ENCODE data around the gene SIPA1L3. TPM values are rescaled to one million over a fixed set of nuclear protein-coding genes. Genes with fewer than 3 reads are reported as not detected.

The SIPA1L3 gene
- polyA plus RNA-seq, 2 of the 4 experiments (the other 2 are of a cell fraction): 28.9 to 50.6 TPM

GRCh38 chr19:38055655-38056521 lies 148.9 kb downstream of the SIPA1L3 start:
- H3K4me1 ChIP-seq: peaks cover 23% of the 10 kb centered on the region
- no peak for FAIRE-seq
- CTCF ChIA-PET: interaction anchor here (0.6 to 2.1 kb wide), 5 partner anchors 17 to 155 kb away, joined by 3 to 13 read pairs (median 3); no protein-coding TSS in a partner anchor
- POLR2A ChIA-PET: no interaction called here
- no peak overlapping the region for H3K4me2 ChIP-seq
- H3K27ac ChIP-seq: peak overlapping the region in 1 of 2 experiments; percentile 4; a peak in 1 of 6 replicates
- H3K4me3 ChIP-seq: no peak overlapping the region
- peak; percentile 11 to 27; a peak in 3 of 6 replicates for ATAC-seq
- H3K9me3 ChIP-seq: no peaks in the 10 kb centered on the region
- TF ChIP-seq BHLHE40 (IDR thresholded peaks at IDR 0.05; ENCODE audit: low read depth, low read length): no peak
- no peak for TF ChIP-seq NPAS2 (CRISPR knock-in tag; IDR thresholded peaks at IDR 0.05; ENCODE audit: borderline replicate concordance)
- TF ChIP-seq HOXB5 (CRISPR knock-in tag; IDR thresholded peaks at IDR 0.05): no peak
- DNase-seq (ENCODE audit: low read depth in 1 of 2, low spot score in 1 of 2): no peak
- 88% methylated on average over 18 of the region's 18 CpGs for WGBS (ENCODE audit: missing lambda C conversion rate)

- DNase-seq (ENCODE audit: low read depth in 1 of 2, low spot score in 1 of 2) (no peak), ATAC-seq (no peak), FAIRE-seq (no peak)
- Histone ChIP-seq H3K4me2 (no peak overlapping the region), H3K4me3 (no peak overlapping the region), H3K4me1 (peaks cover 30% of the 10 kb centered on the region), H3K9me3 (no peaks in the 10 kb centered on the region), H3K27ac (no peak overlapping the region)
- no peak for TF ChIP-seq RNF2 (IDR thresholded peaks at IDR 0.05; ENCODE audit: borderline replicate concordance, low read depth)
- no peak for TF ChIP-seq RARB (CRISPR knock-in tag; IDR thresholded peaks at IDR 0.05)
- no peak for TF ChIP-seq POLR2A (IDR thresholded peaks at IDR 0.05; ENCODE audit: low read length)
- TF ChIP-seq PHF8 (IDR thresholded peaks at IDR 0.05; ENCODE audit: borderline replicate concordance, low read depth): no peak
- TF ChIP-seq E2F6 (IDR thresholded peaks at IDR 0.05; ENCODE audit: borderline replicate concordance, low read depth): no peak
- no peak for TF ChIP-seq EHMT2 (IDR thresholded peaks at IDR 0.05; ENCODE audit: low read depth)
- no peak for TF ChIP-seq ESRRA (IDR thresholded peaks at IDR 0.05; ENCODE audit: borderline replicate concordance, low read length)
- no peak for TF ChIP-seq BHLHE40 (IDR thresholded peaks at IDR 0.05; ENCODE audit: low read depth, low read length)
- no peak for TF ChIP-seq REST (IDR thresholded peaks at IDR 0.05)
- no peak for TF ChIP-seq ELK1 (IDR thresholded peaks at IDR 0.05; ENCODE audit: low read depth, low read length)
- CTCF ChIA-PET: no interaction called here
- POLR2A ChIA-PET: no interaction called here
- WGBS (ENCODE audit: missing lambda C conversion rate): 96% methylated on average over 10 of the region's 10 CpGs
These were observed 149.6 kb downstream of the SIPA1L3 start for GRCh38 chr19:38056646-38057045.

- DNase-seq (ENCODE audit: low read depth in 1 of 2, low spot score in 1 of 2) (peak; percentile 54 to 60), FAIRE-seq (no peak), ATAC-seq (peak; percentile 27 to 70; a peak in 3 of 6 replicates)
- Histone ChIP-seq H3K27ac (peak overlapping the region; percentile 53 to 73; a peak in 5 of 6 replicates), H3K4me2 (peak overlapping the region; percentile 57), H3K4me1 (peaks cover 31% of the 10 kb centered on the region), H3K4me3 (no peak overlapping the region), H3K9me3 (no peaks in the 10 kb centered on the region)
- 49% methylated on average over 10 of the region's 10 CpGs for WGBS (ENCODE audit: missing lambda C conversion rate)
- POLR2A ChIA-PET: interaction anchor here (0.7 to 1.4 kb wide), 3 partner anchors 10 to 140 kb away, joined by 3 read pairs; no protein-coding TSS in a partner anchor
- CTCF ChIA-PET: interaction anchor here (0.6 to 3.9 kb wide), 15 partner anchors 8 to 617 kb away, joined by 3 to 28 read pairs (median 4); partner anchors contain the start of genes SIPA1L3 and WDR87
- TF ChIP-seq HOXB5 (CRISPR knock-in tag; IDR thresholded peaks at IDR 0.05) (no peak), EHMT2 (IDR thresholded peaks at IDR 0.05; ENCODE audit: low read depth) (no peak), HOXB13 (CRISPR knock-in tag; IDR thresholded peaks at IDR 0.05; ENCODE audit: low read depth) (no peak), CBX8 (IDR thresholded peaks at IDR 0.05) (no peak), ESRRA (IDR thresholded peaks at IDR 0.05; ENCODE audit: borderline replicate concordance, low read length) (no peak), ZSCAN20 (CRISPR knock-in tag; IDR thresholded peaks at IDR 0.05) (no peak), GATA3 (IDR thresholded peaks at IDR 0.05; ENCODE audit: borderline replicate concordance) (no peak), EP300 (IDR thresholded peaks at IDR 0.05) (no peak), TFCP2L1 (CRISPR knock-in tag; IDR thresholded peaks at IDR 0.05) (no peak), RNF2 (IDR thresholded peaks at IDR 0.05; ENCODE audit: borderline replicate concordance, low read depth) (no peak), JUNB (IDR thresholded peaks at IDR 0.05) (no peak), CEBPB (IDR thresholded peaks at IDR 0.05) (no peak), KDM1A (IDR thresholded peaks at IDR 0.05; ENCODE audit: low read depth) (no peak), MYC (IDR thresholded peaks at IDR 0.05; ENCODE audit: borderline replicate concordance, low read length) (no peak), HES2 (IDR thresholded peaks at IDR 0.05) (no peak), FOSL2 (IDR thresholded peaks at IDR 0.05) (no peak), FOSL2 (CRISPR knock-in tag; IDR thresholded peaks at IDR 0.05) (no peak), MAFK (IDR thresholded peaks at IDR 0.05; ENCODE audit: partially characterized antibody) (no peak), POLR2AphosphoS2 (conservative IDR thresholded peaks at IDR 0.05; ENCODE audit: low read length) (no peak)
These were observed 151.1 kb downstream of the SIPA1L3 start for GRCh38 chr19:38057959-38058690.
